PFSK-1 (cell line): ENCODE measurements around the gene SLC16A8.

Experiments used
- FOXP2 ChIP-seq: optimal IDR thresholded peaks from 2 replicates; pipeline ENCODE3; 2011; ENCODE audit warnings: borderline replicate concordance, control low read depth, inconsistent platforms; ENCODE audit not compliant: insufficient read depth; ENCODE audit errors: extremely low read length, extremely low read depth
- POLR2AphosphoS5 ChIP-seq: IDR thresholded peaks from 2 replicates; pipeline ENCODE4 v1.6.1; 2012; ENCODE audit warnings: low read depth, mild to moderate bottlenecking, control low read depth, low read length, moderate library complexity
- REST ChIP-seq, 2 experiments: IDR thresholded peaks; 2 replicates each; pipeline versions ENCODE4 v1.6.1 to v1.8.0; 2011 to 2012; ENCODE audit warnings: low read depth in 2 of 2, low read length in 2 of 2, control low read depth in 1 of 2, inconsistent platforms in 1 of 2, mild to moderate bottlenecking in 1 of 2, moderate library complexity in 1 of 2; ENCODE audit not compliant: insufficient read depth in 1 of 2
- SIN3A ChIP-seq: IDR thresholded peaks from 2 replicates; pipeline ENCODE4 v1.6.1; 2012; ENCODE audit warnings: mild to moderate bottlenecking, low read length, moderate library complexity, borderline replicate concordance; ENCODE audit not compliant: insufficient read depth
- TAF1 ChIP-seq: IDR thresholded peaks from 2 replicates; pipeline ENCODE4 v1.6.1; 2012; ENCODE audit warnings: low read length, control low read depth, borderline replicate concordance; ENCODE audit not compliant: insufficient read depth

Gene SLC16A8

GRCh38 chr22:38112381-38112780 is 28.4 kb upstream of the SLC16A8 start:
- TF ChIP-seq POLR2AphosphoS5 (no peak), TAF1 (no peak), FOXP2 (no peak), SIN3A (no peak), REST (IDR thresholded peaks at IDR 0.05; ENCODE audit: insufficient read depth in 1 of 2, low read depth in 2 of 2, low read length in 2 of 2) (no peak)

GRCh38 chr22:38111925-38112355 is 28.0 kb upstream of the SLC16A8 start:
- TF ChIP-seq FOXP2 (no peak), SIN3A (no peak), POLR2AphosphoS5 (no peak), TAF1 (no peak), REST (IDR thresholded peaks at IDR 0.05; ENCODE audit: insufficient read depth in 1 of 2, low read depth in 2 of 2, low read length in 2 of 2) (no peak)

GRCh38 chr22:38110863-38111852 is 27.2 kb upstream of the SLC16A8 start:
- TF ChIP-seq SIN3A (no peak), REST (IDR thresholded peaks at IDR 0.05; ENCODE audit: insufficient read depth in 1 of 2, low read depth in 2 of 2, low read length in 2 of 2) (no peak), POLR2AphosphoS5 (no peak), TAF1 (no peak), FOXP2 (no peak)

GRCh38 chr22:38110008-38110862 is 26.3 kb upstream of the SLC16A8 start, which contains the start of gene BAIAP2L2:
TSS of gene BAIAP2L2 (minus strand) at chr22:38110684. CDS start at chr22:38110525, 159 bp downstream.
- TF ChIP-seq SIN3A (no peak), REST (IDR thresholded peaks at IDR 0.05; ENCODE audit: insufficient read depth in 1 of 2, low read depth in 2 of 2, low read length in 2 of 2) (no peak), POLR2AphosphoS5 (no peak), TAF1 (no peak), FOXP2 (no peak)
